ENCODE measurements around the gene NAGA. TPM values are rescaled to one million over a fixed set of nuclear protein-coding genes. Genes with fewer than 3 reads are reported as not detected.

The NAGA gene
- total RNA-seq, 2 donors from 2014 or later = 8.2 to 11.2 TPM

GRCh38 chr22:42066937-42067336, 3.7 kb downstream of the NAGA start:
- intact Hi-C loops (cut with DNase I) = no loop called here
- Histone ChIP-seq H3K9me3 (no peaks in the 10 kb centered on the region), H3K36me3 (replicated peaks in 1 of 2; ENCODE audit: insufficient read depth in 1 of 2, low read depth in 2 of 2) (no peaks in the 10 kb centered on the region), H3K4me1 (peaks cover 18% of the 10 kb centered on the region), H3K27ac (no peak overlapping the region), H3K4me3 (no peak overlapping the region), H3K27me3 (no peaks in the 10 kb centered on the region)
- DNase-seq = no peak
- WGBS, 2 donors = 94 to 100% methylated on average over 1 to 10 of the region's 10 CpGs
- no peak for ATAC-seq
- TF ChIP-seq CTCF (IDR thresholded peaks at IDR 0.05) (no peak), POLR2A (IDR thresholded peaks at IDR 0.05) (no peak)

GRCh38 chr22:42066126-42066761, 4.4 kb downstream of the NAGA start:
- ATAC-seq (no peak), DNase-seq (no peak)
- intact Hi-C loops (cut with DNase I) = no loop called here
- no peaks in the 10 kb centered on the region for H3K27me3 ChIP-seq
- H3K9me3 ChIP-seq = no peaks in the 10 kb centered on the region
- no peaks in the 10 kb centered on the region for H3K36me3 ChIP-seq (replicated peaks in 1 of 2; ENCODE audit: insufficient read depth in 1 of 2, low read depth in 2 of 2)
- no peak overlapping the region for H3K4me3 ChIP-seq
- H3K4me1 ChIP-seq = peaks cover 12% of the 10 kb centered on the region
- no peak overlapping the region for H3K27ac ChIP-seq
- TF ChIP-seq CTCF (IDR thresholded peaks at IDR 0.05) (no peak), POLR2A (IDR thresholded peaks at IDR 0.05) (no peak)
- WGBS, 2 donors = 93 to 97% methylated on average over 4 to 7 of the region's 7 CpGs

- Histone ChIP-seq H3K4me3 (no peak overlapping the region), H3K36me3 (replicated peaks in 1 of 2; ENCODE audit: insufficient read depth in 1 of 2, low read depth in 2 of 2) (no peaks in the 10 kb centered on the region), H3K27ac (no peak overlapping the region), H3K4me1 (peaks cover 9% of the 10 kb centered on the region), H3K9me3 (no peaks in the 10 kb centered on the region), H3K27me3 (no peaks in the 10 kb centered on the region)
- DNase-seq = no peak
- WGBS, 2 donors = 85 to 91% methylated on average over 12 of the region's 13 CpGs
- no peak for TF ChIP-seq CTCF (IDR thresholded peaks at IDR 0.05)
- TF ChIP-seq POLR2A (IDR thresholded peaks at IDR 0.05) = no peak
- ATAC-seq = no peak
- intact Hi-C loops (cut with DNase I) = no loop called here
Observed at GRCh38 chr22:42065438-42066125, 5.0 kb downstream of the NAGA start.

- WGBS, 2 donors = 22 to 64% methylated on average over 1 of the region's 1 CpG
- DNase-seq = no peak
- no peak for ATAC-seq
- no peaks in the 10 kb centered on the region for H3K27me3 ChIP-seq
- no peaks in the 10 kb centered on the region for H3K36me3 ChIP-seq (replicated peaks in 1 of 2; ENCODE audit: insufficient read depth in 1 of 2, low read depth in 2 of 2)
- peaks cover 1% of the 10 kb centered on the region for H3K4me1 ChIP-seq
- intact Hi-C loops (cut with DNase I) = no loop called here
- no peaks in the 10 kb centered on the region for H3K9me3 ChIP-seq
- H3K4me3 ChIP-seq = no peak overlapping the region
- H3K27ac ChIP-seq = no peak overlapping the region
- no peak for TF ChIP-seq POLR2A (IDR thresholded peaks at IDR 0.05)
- TF ChIP-seq CTCF (IDR thresholded peaks at IDR 0.05) = no peak
Observed at GRCh38 chr22:42064629-42065028, 6.0 kb downstream of the NAGA start.

Data from body of pancreas (tissue), 4 donors.